Rectal smooth muscle tissue (tissue), 1 donor: Measurements from ENCODE around the gene KCNJ8.

Experiments used
- H3K27ac ChIP-seq: one replicate; pipeline ENCODE4 v1.7.0; 2013; ENCODE audit warnings: low read depth, low read length, inconsistent platforms
- H3K27me3 ChIP-seq: one replicate; pipeline ENCODE4 v1.7.0; 2013; ENCODE audit warnings: low read length; ENCODE audit not compliant: control insufficient read depth, insufficient read depth
- H3K36me3 ChIP-seq: one replicate; pipeline ENCODE4 v1.7.0; 2013; ENCODE audit warnings: low read length; ENCODE audit not compliant: control insufficient read depth, insufficient read depth
- H3K4me1 ChIP-seq: one replicate; pipeline ENCODE4 v1.7.0; 2013; ENCODE audit warnings: low read length; ENCODE audit not compliant: control insufficient read depth, insufficient read depth
- H3K4me3 ChIP-seq: one replicate; pipeline ENCODE4 v1.7.0; 2013; ENCODE audit warnings: low read length
- H3K9ac ChIP-seq: one replicate; pipeline ENCODE4 v1.7.0; 2013; ENCODE audit warnings: low read length

Gene KCNJ8

GRCh38 chr12:21745258-21745657 is 29.2 kb downstream of the KCNJ8 start:
- H3K9ac ChIP-seq: no peak overlapping the region
- H3K27ac ChIP-seq: no peak overlapping the region
- H3K27me3 ChIP-seq: no peaks in the 10 kb centered on the region
- H3K4me1 ChIP-seq: no peaks in the 10 kb centered on the region
- no peak overlapping the region for H3K4me3 ChIP-seq
- no peaks in the 10 kb centered on the region for H3K36me3 ChIP-seq

- Histone ChIP-seq H3K27me3 (no peaks in the 10 kb centered on the region), H3K4me3 (no peak overlapping the region), H3K27ac (peak overlapping the region; percentile 13), H3K9ac (no peak overlapping the region), H3K4me1 (peaks cover 5% of the 10 kb centered on the region), H3K36me3 (no peaks in the 10 kb centered on the region)
These were observed 43.4 kb downstream of the KCNJ8 start for GRCh38 chr12:21731144-21731543.

DNA sequence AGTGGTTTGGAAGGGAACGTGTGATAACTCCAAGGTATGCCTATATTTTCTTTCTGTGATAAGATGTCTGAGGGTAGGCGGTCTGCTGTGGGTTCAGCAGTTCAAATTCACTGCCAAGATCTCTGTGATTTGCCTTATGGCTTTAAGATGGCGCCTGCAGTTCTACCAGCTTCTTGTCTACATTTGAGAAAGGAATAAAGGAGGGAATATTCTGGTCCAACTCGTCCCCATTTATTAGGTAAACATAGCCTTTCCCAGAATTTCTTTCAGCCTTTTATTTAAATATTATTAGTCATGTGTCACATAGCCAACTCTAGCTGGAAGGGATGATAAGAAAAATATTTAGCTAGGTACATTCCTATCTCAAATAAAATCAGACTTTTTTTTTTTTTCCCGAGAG is 48.8 kb downstream of the KCNJ8 start:
- Histone ChIP-seq H3K4me1 (peaks cover 1% of the 10 kb centered on the region), H3K27ac (no peak overlapping the region), H3K4me3 (no peak overlapping the region), H3K27me3 (no peaks in the 10 kb centered on the region), H3K9ac (no peak overlapping the region), H3K36me3 (no peaks in the 10 kb centered on the region)

DNA sequence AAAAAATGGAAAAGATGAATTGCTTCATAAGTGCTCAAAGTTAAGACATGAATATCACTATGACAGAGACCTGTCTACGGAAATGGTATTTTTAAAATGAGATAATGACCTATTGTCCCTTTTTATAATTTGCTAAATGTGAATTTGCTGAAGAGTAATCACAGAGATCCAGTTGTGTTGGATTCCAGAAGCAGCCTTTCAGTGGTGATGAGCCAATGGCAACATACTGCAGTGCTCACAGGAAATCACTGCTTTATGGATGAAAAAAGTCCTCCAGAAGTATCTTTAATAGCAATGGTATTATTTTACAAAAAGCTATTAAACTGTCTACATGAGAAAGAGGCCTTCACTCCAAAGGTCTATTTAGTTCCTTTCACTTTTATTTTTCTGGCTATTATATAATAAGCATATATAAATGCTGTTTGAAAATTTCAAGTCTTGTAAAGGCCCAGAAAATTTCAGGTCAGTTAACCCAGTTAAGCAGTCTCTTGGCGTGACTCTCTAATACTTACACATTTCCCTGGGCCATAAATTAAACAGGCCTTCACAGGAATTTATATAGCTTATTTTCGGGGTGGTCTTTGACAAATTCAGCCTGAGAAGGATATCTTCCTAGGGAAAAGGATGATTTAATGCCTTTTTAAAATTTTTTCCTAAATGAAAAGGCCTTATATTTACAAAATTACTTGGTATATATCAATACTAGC is 55.4 kb downstream of the KCNJ8 start:
- H3K27ac ChIP-seq: no peak overlapping the region
- no peaks in the 10 kb centered on the region for H3K36me3 ChIP-seq
- H3K9ac ChIP-seq: no peak overlapping the region
- no peaks in the 10 kb centered on the region for H3K27me3 ChIP-seq
- H3K4me3 ChIP-seq: no peak overlapping the region
- H3K4me1 ChIP-seq: no peaks in the 10 kb centered on the region

- no peak overlapping the region for H3K9ac ChIP-seq
- H3K36me3 ChIP-seq: no peaks in the 10 kb centered on the region
- H3K27ac ChIP-seq: no peak overlapping the region
- no peaks in the 10 kb centered on the region for H3K4me1 ChIP-seq
- H3K27me3 ChIP-seq: no peaks in the 10 kb centered on the region
- H3K4me3 ChIP-seq: no peak overlapping the region
These were observed 56.1 kb downstream of the KCNJ8 start for GRCh38 chr12:21718403-21718802.

GRCh38 chr12:21717767-21718166 is 56.7 kb downstream of the KCNJ8 start:
- no peak overlapping the region for H3K4me3 ChIP-seq
- no peaks in the 10 kb centered on the region for H3K27me3 ChIP-seq
- no peak overlapping the region for H3K9ac ChIP-seq
- no peaks in the 10 kb centered on the region for H3K4me1 ChIP-seq
- no peaks in the 10 kb centered on the region for H3K36me3 ChIP-seq
- no peak overlapping the region for H3K27ac ChIP-seq

DNA sequence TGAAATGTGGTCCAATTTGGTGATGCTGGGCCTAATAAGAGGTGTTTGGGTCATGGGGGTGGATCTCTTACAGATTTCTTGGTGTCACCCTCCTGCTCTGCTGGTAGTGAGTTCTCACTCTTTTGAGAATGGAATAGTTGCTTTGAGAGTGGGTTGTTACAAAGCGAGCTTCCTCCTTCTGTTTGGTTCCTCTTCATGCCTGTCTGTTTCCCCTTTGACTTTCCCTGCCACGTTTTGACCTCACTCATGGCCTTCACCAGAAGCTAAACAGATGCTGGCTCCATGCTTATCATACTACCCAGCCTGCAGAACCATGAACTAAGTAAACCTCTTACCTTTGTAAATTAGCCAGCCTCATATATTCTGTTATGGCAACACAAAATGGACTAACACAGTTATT is 59.1 kb downstream of the KCNJ8 start:
- Histone ChIP-seq H3K4me3 (no peak overlapping the region), H3K4me1 (peaks cover 8% of the 10 kb centered on the region), H3K36me3 (no peaks in the 10 kb centered on the region), H3K27me3 (no peaks in the 10 kb centered on the region), H3K9ac (no peak overlapping the region), H3K27ac (no peak overlapping the region)
